DMS 273 (cell line): ENCODE measurements around the gene GMCL2.
"Not testable (repeated sequence)": the region's sequence is repeated elsewhere in the genome, so short reads cannot be mapped to it uniquely, and the experiment has no call there.

Source experiments
- DNase-seq: peaks from one replicate; lab custom pipeline; 2025; ENCODE audit not compliant: unreplicated experiment; lab: John Stamatoyannopoulos, UW

Gene GMCL2, protein sequence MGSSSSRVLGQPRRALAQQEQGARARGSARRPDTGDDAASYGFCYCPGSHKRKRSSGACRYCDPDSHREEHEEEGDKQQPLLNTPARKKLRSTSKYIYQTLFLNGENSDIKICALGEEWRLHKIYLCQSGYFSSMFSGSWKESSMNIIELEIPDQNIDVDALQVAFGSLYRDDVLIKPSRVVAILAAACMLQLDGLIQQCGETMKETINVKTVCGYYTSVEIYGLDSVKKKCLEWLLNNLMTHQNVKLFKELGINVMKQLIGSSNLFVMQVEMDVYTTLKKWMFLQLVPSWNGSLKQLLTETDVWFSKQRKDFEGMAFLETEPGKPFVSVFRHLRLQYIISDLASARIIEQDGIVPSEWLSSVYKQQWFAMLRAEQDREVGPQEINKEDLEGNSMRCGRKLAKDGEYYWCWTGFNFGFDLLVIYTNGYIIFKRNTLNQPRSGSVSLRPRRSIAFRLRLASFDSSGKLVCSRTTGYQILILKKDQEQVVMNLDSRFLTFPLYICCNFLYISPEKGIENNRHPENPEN

DNA sequence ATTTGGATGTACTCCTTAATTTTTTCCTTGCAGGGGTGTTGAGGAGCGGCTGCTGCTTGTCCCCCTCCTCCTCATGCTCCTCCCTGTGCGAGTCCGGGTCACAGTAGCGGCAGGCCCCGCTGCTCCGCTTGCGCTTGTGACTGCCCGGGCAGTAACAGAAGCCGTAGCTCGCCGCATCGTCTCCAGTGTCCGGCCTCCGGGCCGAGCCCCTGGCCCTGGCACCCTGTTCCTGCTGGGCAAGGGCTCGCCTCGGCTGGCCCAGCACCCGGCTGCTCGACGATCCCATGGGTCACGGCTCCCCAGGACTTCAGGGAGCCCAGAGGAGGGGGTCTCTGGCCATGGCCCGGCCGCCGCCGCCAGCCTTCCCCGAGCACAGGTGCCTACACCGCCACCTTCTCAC is at the start of gene GMCL2:
Gene GMCL2, minus strand, starts transcription at position 358 of the 400 bp plus-strand sequence. Its CDS starts 72 bp downstream, at position 286.
- no peak for DNase-seq

DNA sequence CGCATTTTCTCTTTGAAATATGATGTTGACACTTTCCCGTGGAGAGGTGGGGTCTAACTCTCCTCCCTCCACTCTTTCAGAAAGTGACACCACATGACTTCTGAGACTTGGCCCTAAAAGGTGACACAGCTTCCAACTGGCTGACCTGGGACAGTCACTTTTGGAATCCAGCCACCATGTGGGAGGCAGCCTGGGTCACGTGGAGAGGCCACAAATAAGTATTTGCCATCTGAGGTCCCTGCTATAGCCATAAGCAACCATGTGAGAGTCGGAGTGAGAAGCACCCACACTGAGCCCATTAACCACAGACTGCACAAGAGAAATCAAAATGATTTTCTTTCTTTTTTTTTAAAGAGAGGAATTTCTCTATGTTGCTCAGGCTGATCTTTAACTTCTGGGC is 49.5 kb upstream of the GMCL2 start:
- no peak for DNase-seq

DNA sequence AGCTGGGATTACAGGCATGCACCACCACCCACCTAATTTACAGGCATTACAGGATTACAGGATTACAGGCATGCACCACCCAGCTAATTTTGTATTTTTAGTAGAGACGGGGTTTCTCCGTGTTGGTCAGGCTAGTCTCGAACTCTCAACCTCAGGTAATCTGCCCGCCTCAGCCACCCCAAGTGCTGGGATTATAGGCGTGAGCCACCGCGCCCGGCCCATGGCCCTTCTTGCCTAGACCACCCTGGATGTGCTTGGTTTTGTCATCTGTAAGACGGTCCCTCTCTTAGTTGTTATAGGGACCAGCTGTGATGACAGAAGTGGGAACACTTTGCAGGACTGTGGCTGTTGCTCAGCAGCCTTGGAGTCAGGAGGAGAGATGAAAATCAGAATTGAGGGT is 49.0 kb upstream of the GMCL2 start:
- no peak for DNase-seq

DNA sequence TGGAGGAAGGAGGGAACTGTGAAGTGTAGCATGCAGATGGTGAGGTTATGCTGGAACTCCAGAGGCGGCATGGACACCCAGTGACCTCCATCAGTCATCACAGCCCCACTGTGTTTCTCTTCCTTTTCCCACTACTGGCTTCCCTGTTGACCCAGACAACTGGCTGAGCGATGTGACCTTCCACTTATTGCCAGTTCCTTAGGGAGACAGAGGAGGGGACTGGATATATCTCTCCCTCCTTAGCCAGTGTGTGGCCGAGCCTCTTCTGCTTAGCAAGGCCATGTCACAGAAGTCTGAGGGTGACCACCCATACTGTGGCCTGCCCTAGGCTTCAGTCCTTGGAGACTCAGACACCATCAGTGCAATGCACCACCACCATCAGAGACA is 48.4 kb upstream of the GMCL2 start:
- no peak for DNase-seq

DNA sequence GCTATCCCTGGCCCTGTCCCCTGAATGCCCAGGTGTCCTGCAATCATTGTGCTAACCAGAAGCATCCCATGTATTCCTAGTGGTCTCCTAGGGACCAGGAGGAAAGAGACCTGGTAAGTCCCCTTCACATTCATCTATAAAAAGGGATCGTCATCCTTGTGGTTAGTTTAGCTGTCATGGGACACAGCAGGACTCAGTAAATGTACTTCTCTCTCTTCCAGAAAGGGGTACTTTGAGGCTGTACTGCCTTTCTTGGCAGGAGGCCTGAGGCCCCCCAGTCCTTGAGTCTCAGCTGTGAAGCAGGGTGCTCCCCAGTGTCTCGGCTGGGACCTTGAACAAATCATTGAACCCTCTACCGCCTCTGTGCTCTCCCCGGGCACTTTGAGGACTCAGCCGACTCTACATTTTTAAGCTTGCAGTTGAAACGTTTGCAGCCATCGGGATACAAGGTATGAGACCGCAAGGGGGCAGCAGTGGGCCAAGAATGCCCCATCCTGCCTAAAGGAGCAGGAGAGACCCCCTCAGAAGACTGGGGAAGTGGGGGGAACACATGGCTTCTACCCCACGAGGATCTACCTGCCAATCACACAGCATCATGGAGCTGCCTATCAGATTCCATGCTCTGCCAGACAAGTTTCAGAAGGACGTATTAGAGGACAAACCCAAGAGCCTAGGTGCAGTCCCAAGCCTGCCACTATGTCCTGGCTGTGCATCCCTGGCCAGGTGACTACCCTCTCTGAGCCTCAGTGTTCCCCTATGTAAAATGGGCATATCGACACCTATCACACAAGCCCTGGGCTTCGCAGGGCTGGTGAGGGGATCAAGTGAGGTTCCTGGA is 47.8 kb upstream of the GMCL2 start:
- peak; percentile 87 for DNase-seq

DNA sequence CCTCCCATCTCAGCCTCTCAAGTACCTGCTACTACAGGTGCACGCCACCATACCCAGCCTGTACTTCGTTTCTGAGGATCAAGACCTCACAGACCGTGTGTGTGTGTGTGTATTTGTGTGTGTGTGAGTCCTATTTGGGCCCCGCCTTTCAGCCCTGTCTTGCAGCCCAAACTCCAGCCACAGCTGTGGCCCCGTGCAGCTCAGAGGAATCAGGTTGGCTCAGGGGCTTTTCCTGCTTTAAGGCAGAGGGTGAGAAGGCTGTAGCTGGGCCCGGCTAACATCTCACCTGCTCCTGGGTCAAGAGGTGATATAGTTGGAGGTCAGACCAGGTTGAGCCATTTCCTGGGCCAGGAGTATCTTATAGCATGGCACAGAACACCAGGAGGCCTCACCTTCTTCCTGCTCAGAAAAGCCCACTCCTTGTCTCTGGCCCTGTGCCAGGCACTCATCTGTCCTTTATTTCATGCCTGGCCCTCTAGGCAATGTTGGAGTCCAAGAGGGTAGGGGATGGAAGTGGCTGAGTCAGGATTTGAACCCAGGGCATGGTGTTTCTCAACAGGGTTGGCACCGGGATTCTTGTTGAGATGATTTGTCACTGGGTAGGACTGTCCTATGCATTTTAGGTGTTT is 47.1 kb upstream of the GMCL2 start:
- DNase-seq, result no peak

DNA sequence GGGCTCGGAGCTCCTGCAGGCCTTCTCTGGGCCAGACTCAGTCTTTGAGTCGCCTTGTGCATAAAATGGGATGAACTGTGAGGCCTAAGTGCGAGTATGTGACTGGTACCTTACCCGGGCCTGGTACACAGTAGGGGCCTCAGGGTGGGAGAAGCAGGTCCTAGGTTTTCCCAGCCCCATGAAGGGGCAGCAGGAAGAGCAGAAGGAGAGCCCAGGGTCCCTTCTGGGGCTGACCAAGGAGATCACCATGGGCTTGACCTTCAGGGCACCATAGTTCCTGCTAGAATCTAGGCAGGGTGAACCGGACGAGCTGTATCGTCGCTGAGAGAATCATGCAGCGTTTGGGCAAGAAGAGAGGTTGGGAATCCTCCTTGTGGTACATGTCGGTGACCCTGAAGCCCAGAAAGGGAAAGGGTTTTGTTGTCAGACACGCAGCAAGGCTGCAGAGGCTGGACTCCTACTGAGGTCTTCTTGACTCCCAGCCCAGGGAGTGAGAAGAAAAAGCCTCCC is 45.8 kb upstream of the GMCL2 start:
- DNase-seq, result no peak

DNA sequence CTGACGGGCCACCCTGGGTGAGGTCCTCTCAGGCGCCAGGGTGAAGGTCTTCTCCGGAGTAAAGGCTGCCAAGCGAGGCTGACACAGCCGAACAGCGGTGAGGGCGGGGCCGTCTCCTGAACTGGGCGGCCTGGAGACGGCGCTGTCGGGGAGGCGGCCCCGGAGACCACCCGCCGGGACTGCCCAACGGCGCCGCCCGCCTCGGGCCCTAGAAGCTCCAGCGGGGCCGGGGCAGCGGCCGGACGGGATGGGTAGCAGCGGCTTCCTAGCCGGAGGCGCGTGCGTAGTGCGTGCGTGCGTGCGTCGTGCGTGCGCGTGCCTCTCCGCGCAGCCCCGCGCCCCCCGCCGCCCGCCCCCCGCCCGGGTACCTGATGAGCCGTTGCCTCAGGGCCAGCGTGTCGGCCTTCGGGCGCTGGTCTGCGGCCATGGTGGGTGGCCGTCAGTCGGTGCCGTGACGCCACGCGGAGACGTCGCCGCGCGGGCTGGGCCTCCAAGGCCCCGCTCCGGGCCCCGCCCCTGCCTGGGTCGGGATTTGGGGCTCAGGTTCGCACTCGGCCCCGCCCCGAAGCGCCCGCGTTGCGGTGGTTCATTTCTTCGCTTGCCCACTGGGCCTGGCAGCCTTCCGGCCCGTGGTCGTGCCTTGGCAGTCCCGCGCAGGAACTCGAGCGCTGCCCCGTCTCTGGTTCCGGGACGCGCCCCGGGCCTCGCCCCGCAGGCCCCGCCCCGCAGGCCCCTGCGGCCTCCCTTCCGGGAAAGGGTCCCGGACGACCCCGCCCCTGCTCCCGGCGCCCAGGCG is 45.2 kb upstream of the GMCL2 start, which contains the start of gene PHYKPL:
Gene PHYKPL, minus strand, starts transcription at position 679 of the 796 bp plus-strand sequence. Its CDS starts 252 bp downstream, at position 427.
- DNase-seq, result peak; percentile 88

DNA sequence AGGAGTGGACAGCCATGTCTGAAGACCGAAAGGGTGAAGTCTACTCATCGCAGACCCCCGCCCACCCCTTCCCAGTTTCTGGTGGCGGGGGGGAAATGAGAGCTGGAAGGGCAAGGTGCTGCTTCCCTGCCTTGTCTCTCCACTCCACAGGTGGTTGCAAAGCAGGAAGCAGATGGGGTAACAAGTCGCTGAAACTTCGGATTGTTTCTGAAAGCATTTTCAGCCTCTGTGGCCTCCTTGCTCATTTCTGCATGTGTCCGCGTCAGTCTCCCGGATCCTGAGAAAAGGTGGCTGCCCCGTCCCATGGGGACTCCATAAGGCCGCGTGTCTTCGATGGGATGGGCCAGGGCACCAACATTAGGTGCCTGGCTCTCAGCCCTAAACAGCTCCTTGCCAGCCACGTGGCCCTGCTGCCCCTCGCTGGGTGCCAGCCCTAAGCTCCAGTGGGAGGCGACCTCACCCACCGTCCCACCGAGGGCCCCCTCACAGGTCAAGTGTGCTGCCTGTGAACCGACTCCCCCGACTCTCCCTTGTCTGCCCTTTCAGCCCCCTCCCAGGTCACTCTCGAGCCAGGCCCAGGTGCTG is 44.5 kb upstream of the GMCL2 start:
- peak; percentile 51 for DNase-seq

DNA sequence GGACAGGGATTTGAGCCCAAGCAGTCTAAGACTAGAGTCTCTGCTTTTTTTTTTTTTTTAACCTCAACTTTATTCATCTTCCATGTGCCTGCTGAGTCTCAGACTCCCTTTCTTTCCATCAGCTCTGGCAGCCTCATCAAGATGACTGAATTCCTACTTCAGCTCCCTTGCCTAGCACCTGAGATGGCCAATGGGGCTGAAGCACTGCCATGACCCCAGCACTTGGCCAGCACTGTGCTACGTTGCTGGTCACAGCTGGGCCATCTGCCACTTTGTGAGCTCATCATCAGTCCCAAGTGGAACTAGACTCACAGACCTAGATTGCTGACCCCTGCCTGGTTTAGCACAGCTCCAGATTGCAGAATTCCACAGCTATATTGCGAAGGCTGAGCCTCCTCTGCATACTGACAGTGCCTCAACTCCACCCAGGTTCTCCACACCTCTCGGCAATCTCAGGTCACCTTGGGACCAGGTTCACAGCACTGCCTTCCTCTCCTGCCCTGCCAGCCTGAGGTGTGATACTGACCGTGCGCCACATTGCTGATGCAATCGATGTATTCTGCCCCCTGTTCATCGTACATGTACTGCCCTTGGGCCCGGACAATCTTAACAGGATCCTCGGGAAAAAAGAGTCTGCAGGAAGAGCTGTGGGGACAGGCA is 43.8 kb upstream of the GMCL2 start:
- DNase-seq, result peak; percentile 38

DNA sequence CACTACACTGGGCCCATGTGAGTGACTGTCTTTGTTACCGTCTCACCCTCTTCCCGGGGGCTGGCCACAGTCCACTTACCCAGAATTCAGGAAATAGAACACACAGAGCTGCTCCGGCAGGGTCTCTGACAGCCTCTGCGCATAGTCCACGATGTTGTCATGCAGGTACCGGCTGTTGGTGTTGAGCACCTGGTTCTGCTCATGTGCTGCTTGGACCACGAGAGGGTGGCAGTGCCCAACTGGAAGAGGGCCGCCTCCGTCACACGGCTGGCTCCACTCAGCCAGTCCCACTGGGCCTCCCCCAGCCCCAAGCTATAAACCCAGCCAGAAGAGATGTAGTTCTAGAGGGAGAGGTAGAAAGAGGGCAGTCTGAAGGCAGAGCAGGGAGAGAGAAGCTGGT is 42.7 kb upstream of the GMCL2 start:
- DNase-seq, result no peak

DNA sequence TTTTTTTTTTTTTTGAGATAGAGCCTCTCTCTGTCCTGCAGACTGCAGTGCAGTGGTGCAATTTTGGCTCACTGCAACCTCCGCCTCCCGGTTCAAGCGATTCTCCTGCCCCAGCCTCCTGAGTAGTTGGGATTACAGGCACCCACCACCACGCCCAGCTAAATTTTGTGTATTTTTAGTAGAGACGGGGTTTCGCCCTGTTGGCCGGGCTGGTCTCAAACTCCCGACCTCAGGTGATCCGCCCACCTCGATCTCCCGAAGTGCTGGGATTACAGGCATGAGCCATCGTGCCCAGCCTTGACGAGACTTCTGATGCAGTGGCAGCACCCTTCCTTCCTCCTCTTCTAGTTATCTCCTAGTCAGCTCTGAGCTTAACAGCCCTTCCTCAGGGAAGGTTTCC is 41.9 kb upstream of the GMCL2 start:
- not testable (repeated sequence) for DNase-seq

DNA sequence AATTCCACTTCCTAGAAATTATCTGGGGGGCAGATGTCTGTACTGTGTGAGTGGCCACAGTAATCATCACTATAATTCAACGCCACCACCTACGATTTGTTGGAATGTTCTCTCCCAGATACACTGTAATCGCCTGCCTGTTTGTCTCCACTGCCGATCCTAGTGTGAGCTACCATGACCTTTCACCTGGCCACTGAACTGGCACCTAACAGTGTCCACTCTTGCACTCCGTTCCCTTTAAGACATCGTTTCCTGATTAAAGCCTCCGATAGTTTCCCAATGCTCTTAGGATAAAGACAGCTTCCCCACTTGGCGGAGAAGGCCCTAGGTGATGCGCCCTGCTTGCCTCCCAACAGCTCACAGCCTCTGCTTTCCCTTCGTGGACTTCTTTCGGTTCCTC is 41.4 kb upstream of the GMCL2 start:
- no peak for DNase-seq

DNA sequence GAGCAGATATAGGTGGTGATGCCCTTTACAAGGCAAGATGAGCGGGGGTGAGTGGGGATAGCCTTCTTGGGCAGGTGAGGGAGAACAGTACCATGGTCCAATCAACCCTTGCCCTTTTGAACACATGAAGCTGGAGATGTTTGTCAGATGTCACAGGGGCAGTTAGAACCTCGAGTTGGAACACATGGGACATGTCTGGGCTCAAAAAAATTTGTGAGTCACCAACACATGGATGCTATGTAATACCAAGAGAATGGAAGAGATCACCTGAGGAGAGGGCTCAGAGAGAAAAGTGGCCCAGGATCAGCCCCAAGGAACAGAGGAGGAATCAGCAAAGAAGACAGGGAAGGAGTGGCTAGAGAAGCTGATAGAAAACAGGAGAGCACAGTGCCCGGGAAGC is 40.8 kb upstream of the GMCL2 start:
- DNase-seq, result no peak

DNA sequence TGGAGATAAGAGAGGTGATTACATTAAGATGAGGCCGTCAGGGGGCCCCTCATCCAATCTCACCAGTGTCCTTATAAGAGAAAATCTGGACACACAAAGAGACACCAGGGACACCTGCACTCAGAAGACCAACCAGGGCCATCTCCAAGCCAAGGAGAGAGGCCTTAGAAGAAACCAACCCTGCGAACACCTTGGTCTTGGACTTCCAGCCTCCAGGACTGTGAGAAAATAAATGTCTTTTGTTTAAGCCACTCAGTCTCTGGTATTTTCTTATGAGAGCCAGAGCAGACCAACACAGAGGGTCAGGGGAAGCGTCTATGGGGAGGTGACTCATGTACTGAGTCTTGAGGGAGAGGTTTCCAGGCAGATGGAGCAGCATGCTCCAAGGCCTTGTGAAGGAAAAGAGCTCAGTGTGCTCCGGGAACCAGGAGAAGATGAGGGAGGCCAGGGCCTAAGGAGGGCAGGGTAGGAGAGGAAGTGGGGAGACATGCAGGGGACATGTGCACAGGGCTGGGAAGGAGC is 40.0 kb upstream of the GMCL2 start:
- no peak for DNase-seq

DNA sequence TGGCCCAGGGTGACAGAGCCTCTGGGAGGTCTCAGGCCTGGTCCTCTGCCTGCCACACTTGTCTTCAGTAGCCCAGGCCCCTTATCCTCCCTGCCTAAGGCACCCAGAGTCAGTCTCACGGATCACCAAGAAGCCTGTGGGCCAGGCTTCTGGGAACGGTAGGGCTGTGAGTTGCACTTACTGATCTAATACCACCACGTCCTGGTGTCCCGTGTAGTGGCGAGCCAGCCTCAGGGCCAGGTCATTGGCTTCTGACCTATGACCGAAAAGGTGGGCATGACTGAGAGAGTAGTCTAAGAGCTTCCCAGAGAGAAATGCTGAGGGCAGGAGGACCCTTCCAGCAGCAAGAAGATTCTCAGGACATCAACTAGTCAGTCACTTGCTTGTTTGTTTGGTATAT is 38.0 kb upstream of the GMCL2 start:
- DNase-seq, result no peak

DNA sequence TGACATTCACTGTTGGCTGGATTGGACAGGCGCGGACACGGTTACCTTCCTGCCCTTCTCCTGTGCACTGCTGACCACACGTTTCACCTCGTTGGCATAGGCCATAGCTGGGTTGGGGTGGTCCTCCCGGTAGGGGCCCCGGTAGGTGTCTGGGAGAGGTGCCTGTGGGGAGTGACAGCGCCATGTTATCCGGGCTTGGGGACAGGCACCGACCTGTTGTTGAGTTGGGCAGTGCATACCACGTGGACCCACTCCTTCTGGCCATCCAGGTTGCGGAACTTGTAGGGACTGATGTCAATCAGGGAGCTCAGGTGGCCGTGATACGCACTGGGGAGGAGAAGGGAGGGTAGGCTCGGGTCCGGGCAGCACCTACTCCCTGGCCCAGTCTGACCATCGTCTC is 37.2 kb upstream of the GMCL2 start:
- no peak for DNase-seq

DNA sequence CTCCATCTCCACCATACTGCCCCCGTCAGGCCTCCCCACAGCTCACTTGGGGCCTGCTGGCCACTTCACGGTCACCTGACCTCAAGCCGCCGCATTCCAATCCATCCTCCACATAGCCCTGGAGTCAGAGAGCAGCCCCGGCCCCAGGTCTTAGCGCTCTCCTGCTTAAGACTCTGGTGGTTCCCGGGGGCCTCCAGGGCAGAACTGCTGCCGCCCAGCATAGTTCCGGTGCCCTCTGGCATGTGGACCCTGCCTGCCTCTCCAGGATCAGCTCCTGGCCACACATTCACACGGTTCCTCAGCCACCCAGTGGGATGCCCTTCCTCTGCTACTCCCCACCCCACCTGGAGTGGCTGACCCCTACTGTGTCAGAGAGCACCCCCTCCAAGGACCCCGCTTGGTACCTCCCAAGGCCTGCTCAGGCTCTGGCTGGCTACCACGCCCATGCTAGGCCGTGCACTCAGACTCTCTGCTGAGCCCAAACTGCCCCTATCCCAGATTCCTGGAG is 36.7 kb upstream of the GMCL2 start:
- DNase-seq, result no peak

DNA sequence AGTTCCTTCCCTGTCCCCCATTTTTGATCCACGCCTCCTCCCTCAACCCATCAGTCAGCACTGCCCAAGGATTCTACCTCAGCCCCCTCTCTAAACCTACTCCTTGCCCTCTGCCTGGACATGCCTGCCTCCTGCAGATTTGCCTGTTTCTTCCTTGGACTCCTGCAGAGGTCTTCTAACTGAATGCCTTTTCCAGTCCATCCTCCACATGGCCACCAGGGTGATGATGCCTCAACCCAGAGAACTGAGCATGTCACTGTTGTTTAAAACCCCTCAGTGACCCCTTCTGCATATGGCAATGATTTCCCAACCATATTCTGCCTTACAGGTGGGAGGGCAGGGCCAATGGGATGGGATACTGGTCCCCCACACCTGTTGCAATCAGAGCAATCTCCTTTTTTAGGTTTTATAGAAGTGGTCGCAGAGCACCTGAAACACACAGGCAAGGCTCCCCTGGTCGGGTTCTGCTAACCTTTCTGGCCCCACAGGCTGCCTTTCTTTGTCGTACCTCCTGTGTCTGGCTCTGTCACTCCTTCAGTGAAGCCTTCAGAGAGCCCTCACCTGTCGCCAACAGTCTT is 36.1 kb upstream of the GMCL2 start:
- peak; percentile 24 for DNase-seq
